HUES64 (cell line): ENCODE results near the gene C4A.
"Not testable (repeated sequence)": the region's sequence is repeated elsewhere in the genome, so short reads cannot be mapped to it uniquely, and the experiment has no call there.

Experiments
- H3K27ac ChIP-seq: 2 replicates; pipeline ENCODE4 v1.7.0; 2013; ENCODE audit warnings: low read depth, low read length, inconsistent platforms
- H3K27me3 ChIP-seq: 2 replicates; pipeline ENCODE4 v1.6.1; 2013; ENCODE audit warnings: mild to moderate bottlenecking, low read length; ENCODE audit not compliant: insufficient read depth
- H3K36me3 ChIP-seq: 2 replicates; pipeline ENCODE4 v1.6.1; 2013; ENCODE audit warnings: mild to moderate bottlenecking, low read length; ENCODE audit not compliant: insufficient read depth
- H3K4me1 ChIP-seq: 2 replicates; pipeline ENCODE4 v1.6.1; 2013; ENCODE audit warnings: mild to moderate bottlenecking, low read length, moderate library complexity; ENCODE audit not compliant: insufficient read depth
- H3K4me3 ChIP-seq: 2 replicates; pipeline ENCODE4 v1.5.1; 2013; ENCODE audit warnings: mild to moderate bottlenecking, low read length, moderate library complexity
- H3K9ac ChIP-seq: 2 replicates; pipeline ENCODE4 v1.6.1; 2013; ENCODE audit warnings: mild to moderate bottlenecking, low read depth, low read length
- H3K9me3 ChIP-seq: 2 replicates; pipeline ENCODE4 v1.6.1; 2013; ENCODE audit warnings: low read depth, low read length; ENCODE audit not compliant: insufficient read depth
- WGBS: fragments of 150-250, 120-280 bp; methylation state at CpG from one replicate; pipeline ENCODE4 v1.1.7; 2013; ENCODE audit warnings: missing lambda C conversion rate; 5-methylcytosine and 5-hydroxymethylcytosine counted together

C4A gene

GRCh38 chr6:32010856-32011530 is 29.1 kb downstream of the C4A start:
- H3K4me3 ChIP-seq, H3K9ac ChIP-seq, H3K27me3 ChIP-seq, H3K36me3 ChIP-seq, H3K9me3 ChIP-seq, H3K27ac ChIP-seq, H3K4me1 ChIP-seq: not testable (repeated sequence)
- 83% methylated on average over 13 of the region's 27 CpGs for WGBS

GRCh38 chr6:32012941-32013617 is 31.2 kb downstream of the C4A start:
- not testable (repeated sequence) for H3K36me3 ChIP-seq, H3K4me1 ChIP-seq, H3K9me3 ChIP-seq, H3K9ac ChIP-seq, H3K27me3 ChIP-seq, H3K4me3 ChIP-seq, H3K27ac ChIP-seq
- 92% methylated on average over 16 of the region's 17 CpGs for WGBS

- H3K36me3 ChIP-seq, H3K4me1 ChIP-seq, H3K27me3 ChIP-seq, H3K4me3 ChIP-seq, H3K27ac ChIP-seq, H3K9ac ChIP-seq, H3K9me3 ChIP-seq: not testable (repeated sequence)
- WGBS = no CpG with 5 or more reads among the region's 5 CpGs
Observed at GRCh38 chr6:32013738-32014137, 31.9 kb downstream of the C4A start.

- no CpG with 5 or more reads among the region's 6 CpGs for WGBS
- not testable (repeated sequence) for H3K9ac ChIP-seq, H3K4me3 ChIP-seq
Observed at GRCh38 chr6:32014547-32014946, 32.7 kb downstream of the C4A start, which contains the start of gene C4B. TSS of gene C4B (plus strand) at chr6:32014795. CDS start at chr6:32014846, 51 bp downstream.

GRCh38 chr6:32022100-32022499 is 40.2 kb downstream of the C4A start:
- not testable (repeated sequence) for H3K36me3 ChIP-seq, H3K9ac ChIP-seq, H3K27ac ChIP-seq, H3K4me3 ChIP-seq, H3K9me3 ChIP-seq, H3K4me1 ChIP-seq, H3K27me3 ChIP-seq
- WGBS = no CpG with 5 or more reads among the region's 10 CpGs

More at GRCh38 chr6:32014547-32014946, 32.7 kb downstream of the C4A start, which contains the start of gene C4B:
- not testable (repeated sequence) for H3K9me3 ChIP-seq, H3K27ac ChIP-seq, H3K4me1 ChIP-seq, H3K36me3 ChIP-seq, H3K27me3 ChIP-seq

GRCh38 chr6:32028631-32029030 is 46.8 kb downstream of the C4A start:
- H3K4me3 ChIP-seq, H3K9ac ChIP-seq, H3K27ac ChIP-seq, H3K9me3 ChIP-seq, H3K27me3 ChIP-seq, H3K36me3 ChIP-seq, H3K4me1 ChIP-seq: not testable (repeated sequence)
- WGBS = 85% methylated on average over 4 of the region's 10 CpGs

GRCh38 chr6:32029553-32029952 is 47.7 kb downstream of the C4A start:
- H3K4me1 ChIP-seq, H3K36me3 ChIP-seq, H3K27ac ChIP-seq, H3K9me3 ChIP-seq, H3K27me3 ChIP-seq, H3K9ac ChIP-seq, H3K4me3 ChIP-seq: not testable (repeated sequence)
- 91% methylated on average over 5 of the region's 14 CpGs for WGBS

- not testable (repeated sequence) for H3K9ac ChIP-seq, H3K4me1 ChIP-seq, H3K9me3 ChIP-seq, H3K27ac ChIP-seq, H3K36me3 ChIP-seq, H3K4me3 ChIP-seq, H3K27me3 ChIP-seq
- no CpG with 5 or more reads among the region's 16 CpGs for WGBS
Observed at GRCh38 chr6:32035283-32036013, 53.6 kb downstream of the C4A start.

GRCh38 chr6:32037136-32037535 is 55.3 kb downstream of the C4A start:
- not testable (repeated sequence) for H3K9ac ChIP-seq, H3K36me3 ChIP-seq, H3K9me3 ChIP-seq, H3K27ac ChIP-seq, H3K4me1 ChIP-seq, H3K4me3 ChIP-seq, H3K27me3 ChIP-seq
- WGBS = 95% methylated on average over 5 of the region's 5 CpGs

GRCh38 chr6:32037598-32038524 is 56.0 kb downstream of the C4A start, which contains the start of gene CYP21A2:
TSS of gene CYP21A2 (plus strand) at chr6:32038415. CDS start at chr6:32038423, 8 bp downstream.
- H3K9me3 ChIP-seq, H3K36me3 ChIP-seq, H3K4me1 ChIP-seq, H3K27ac ChIP-seq, H3K4me3 ChIP-seq, H3K9ac ChIP-seq, H3K27me3 ChIP-seq: not testable (repeated sequence)
- WGBS = 91% methylated on average over 13 of the region's 19 CpGs

GRCh38 chr6:32038878-32039277 is 57.0 kb downstream of the C4A start:
- not testable (repeated sequence) for H3K4me1 ChIP-seq, H3K4me3 ChIP-seq, H3K9ac ChIP-seq, H3K9me3 ChIP-seq, H3K27ac ChIP-seq, H3K36me3 ChIP-seq, H3K27me3 ChIP-seq
- 75% methylated on average over 1 of the region's 5 CpGs for WGBS
